H9 (cell line): ENCODE measurements around the gene GRID2IP. TPM values are rescaled to one million over a fixed set of nuclear protein-coding genes. Genes with fewer than 3 reads are reported as not detected.

Experiments
- DNase-seq: peaks from one replicate; pipeline ENCODE4 v3.0.0-alpha.2; 2017
- H2AFZ ChIP-seq: one replicate; pipeline ENCODE4 v1.6.1; 2013; ENCODE audit warnings: mild to moderate bottlenecking, low read length, control low read depth, moderate library complexity
- H2AK5ac ChIP-seq: 2 replicates; pipeline ENCODE4 v1.6.1; 2013; ENCODE audit warnings: low read length, control low read depth, mixed read lengths; ENCODE audit not compliant: insufficient read length
- H2BK120ac ChIP-seq: one replicate; pipeline ENCODE4 v1.6.1; 2013; ENCODE audit warnings: low read depth, mild to moderate bottlenecking, low read length, control low read depth, inconsistent platforms; ENCODE audit not compliant: poor library complexity, severe bottlenecking
- H2BK12ac ChIP-seq: 2 replicates; pipeline ENCODE4 v1.6.1; 2013; ENCODE audit warnings: low read length, control low read depth, mixed read lengths, low read depth; ENCODE audit not compliant: insufficient read length
- H2BK15ac ChIP-seq: 2 replicates; pipeline ENCODE4 v1.6.1; 2013; ENCODE audit warnings: low read depth, low read length, control low read depth
- H2BK20ac ChIP-seq: one replicate; pipeline ENCODE4 v1.6.1; 2013; ENCODE audit warnings: low read depth, mild to moderate bottlenecking, low read length, control low read depth, inconsistent platforms; ENCODE audit not compliant: poor library complexity, severe bottlenecking
- H2BK5ac ChIP-seq: 2 replicates; pipeline ENCODE4 v1.6.1; 2013; ENCODE audit warnings: low read length, control low read depth, mixed read lengths; ENCODE audit not compliant: insufficient read length
- H3K14ac ChIP-seq: 2 replicates; pipeline ENCODE4 v1.6.1; 2013; ENCODE audit warnings: low read length, control low read depth; ENCODE audit not compliant: insufficient read depth
- H3K18ac ChIP-seq: 2 replicates; pipeline ENCODE4 v1.6.1; 2013; ENCODE audit warnings: low read depth, mild to moderate bottlenecking, mixed read lengths, low read length, control low read depth; ENCODE audit not compliant: insufficient read length
- H3K23ac ChIP-seq: 2 replicates; pipeline ENCODE4 v1.6.1; 2013; ENCODE audit warnings: low read length, control low read depth, mixed read lengths, low read depth; ENCODE audit not compliant: insufficient read length
- H3K23me2 ChIP-seq: 2 replicates; pipeline ENCODE4 v1.6.1; 2013; ENCODE audit warnings: low read depth, mild to moderate bottlenecking, mixed read lengths, low read length, control low read depth; ENCODE audit not compliant: insufficient read length, poor library complexity, severe bottlenecking
- H3K27ac ChIP-seq: 2 replicates; pipeline ENCODE4 v1.5.1; 2013; ENCODE audit warnings: low read length, control low read depth, mixed read lengths, low read depth; ENCODE audit not compliant: insufficient read length
- H3K27me3 ChIP-seq: 2 replicates; pipeline ENCODE4 v1.6.1; 2013; ENCODE audit warnings: low read length, control low read depth, inconsistent platforms; ENCODE audit not compliant: insufficient read depth
- H3K4ac ChIP-seq: 2 replicates; pipeline ENCODE4 v1.6.1; 2013; ENCODE audit warnings: low read depth, mild to moderate bottlenecking, control low read depth, inconsistent platforms, low read length, moderate library complexity
- H3K4me1 ChIP-seq: 2 replicates; pipeline ENCODE4 v1.6.1; 2013; ENCODE audit warnings: low read length, control low read depth, inconsistent platforms; ENCODE audit not compliant: insufficient read depth
- H3K4me2 ChIP-seq: 2 replicates; pipeline ENCODE4 v1.6.1; 2013; ENCODE audit warnings: low read length, control low read depth, mixed read lengths; ENCODE audit not compliant: insufficient read length, insufficient read depth
- H3K56ac ChIP-seq: 2 replicates; pipeline ENCODE4 v1.6.1; 2013; ENCODE audit warnings: low read depth, mild to moderate bottlenecking, mixed read lengths, low read length, control low read depth; ENCODE audit not compliant: insufficient read length
- H3K79me1 ChIP-seq: 2 replicates; pipeline ENCODE4 v1.6.1; 2013; ENCODE audit warnings: low read depth, mild to moderate bottlenecking, moderate library complexity, low read length, control low read depth, inconsistent platforms; ENCODE audit not compliant: insufficient read depth, poor library complexity, severe bottlenecking
- H3K79me2 ChIP-seq: 2 replicates; pipeline ENCODE4 v1.6.1; 2013; ENCODE audit warnings: low read length, control low read depth, inconsistent platforms; ENCODE audit not compliant: insufficient read depth
- H3K9ac ChIP-seq: 2 replicates; pipeline ENCODE4 v1.6.1; 2013; ENCODE audit warnings: low read length, control low read depth, mixed read lengths; ENCODE audit not compliant: insufficient read length; ENCODE audit errors: extremely low read depth
- H3K9me3 ChIP-seq: one replicate; pipeline ENCODE4 v1.6.1; 2013; ENCODE audit warnings: low read depth, low read length, inconsistent platforms; ENCODE audit not compliant: control insufficient read depth
- H3T11ph ChIP-seq: one replicate; pipeline ENCODE4 v1.6.1; 2013; ENCODE audit warnings: mild to moderate bottlenecking, low read length, control low read depth, inconsistent platforms
- H4K20me1 ChIP-seq: one replicate; pipeline ENCODE4 v1.6.1; 2013; ENCODE audit not compliant: control insufficient read depth, insufficient read length, insufficient read depth
- H4K5ac ChIP-seq: 2 replicates; pipeline ENCODE4 v1.6.1; 2013; ENCODE audit warnings: low read depth, mild to moderate bottlenecking, mixed read lengths, low read length, control low read depth; ENCODE audit not compliant: insufficient read length
- H4K8ac ChIP-seq: replicated peaks from 2 replicates; pipeline ENCODE4 v1.6.1; 2013; ENCODE audit warnings: low read length, control low read depth, mixed read lengths, low read depth; ENCODE audit not compliant: insufficient read length
- H4K91ac ChIP-seq: 2 replicates; pipeline ENCODE4 v1.6.1; 2013; ENCODE audit warnings: low read depth, mild to moderate bottlenecking, moderate library complexity, mixed read lengths, low read length, control low read depth; ENCODE audit not compliant: insufficient read length
- H3K27ac Mint-ChIP-seq, 3 experiments: 2 replicates in 2 of 3; 3 replicates in 1 of 3; pipeline ENCODE4 v1.8.0; 2020 to 2021; ENCODE audit warnings: mixed read lengths in 3 of 3, mild to moderate bottlenecking in 1 of 3, moderate library complexity in 1 of 3
- H3K27me3 Mint-ChIP-seq: 2 replicates; pipeline ENCODE4 v1.8.0; 2021; ENCODE audit warnings: low read depth, mild to moderate bottlenecking, moderate library complexity, mixed read lengths
- H3K36me3 Mint-ChIP-seq, 3 experiments: 2 replicates in 2 of 3; 3 replicates in 1 of 3; pipeline ENCODE4 v1.8.0; 2020 to 2021; ENCODE audit warnings: low read depth in 3 of 3, mixed read lengths in 3 of 3; ENCODE audit not compliant: insufficient read depth in 1 of 3
- H3K4me1 Mint-ChIP-seq, 2 experiments: 2 replicates each; pipeline ENCODE4 v1.8.0; 2020; ENCODE audit warnings: mixed read lengths in 2 of 2
- H3K4me3 Mint-ChIP-seq, 2 experiments: 2 replicates in 1 of 2; 3 replicates in 1 of 2; pipeline ENCODE4 v1.8.0; 2020 to 2021; ENCODE audit warnings: mild to moderate bottlenecking in 2 of 2, mixed read lengths in 2 of 2, moderate library complexity in 1 of 2
- H3K9me3 Mint-ChIP-seq, 2 experiments: 2 replicates in 1 of 2; 3 replicates in 1 of 2; pipeline ENCODE4 v1.8.0; 2020; ENCODE audit warnings: mild to moderate bottlenecking in 2 of 2, mixed read lengths in 2 of 2, moderate library complexity in 1 of 2
- CTCF ChIP-seq: fragments of 200-600 bp; sonication (generic); conservative IDR thresholded peaks from 3 replicates; pipeline ENCODE4 v1.8.0; 2021; ENCODE audit warnings: antibody characterized with exemption, mild to moderate bottlenecking
- WGBS: extraction: QIAGEN DNeasy Blood & Tissue Kit; methylation state at CpG from one replicate; pipeline ENCODE4 v1.1.7; 2013; ENCODE audit warnings: missing lambda C conversion rate, low lambda C conversion rate, mixed read lengths; ENCODE audit not compliant: insufficient read length; ENCODE audit errors: extremely low coverage; 5-methylcytosine and 5-hydroxymethylcytosine counted together
- total RNA-seq: library from RNA; stranded (reverse); gene quantifications from 2 replicates; pipeline ENCODE4 v1.2.1, GENCODE V29; 2021

The GRID2IP gene
- total RNA-seq, 1 experiment from 2014 or later = 1.7 TPM

GRCh38 chr7:6571160-6571779 is 20.0 kb upstream of the GRID2IP start:
- Histone ChIP-seq H2BK120ac (no peak overlapping the region), H3K9ac (no peak overlapping the region), H3T11ph (no peak overlapping the region), H2BK5ac (no peak overlapping the region), H3K27ac (no peak overlapping the region), H2BK12ac (no peak overlapping the region), H4K8ac (no peak overlapping the region), H2BK20ac (no peak overlapping the region), H4K91ac (no peak overlapping the region), H2AFZ (no peak overlapping the region), H3K14ac (no peak overlapping the region), H3K4me2 (no peak overlapping the region), H3K4ac (no peak overlapping the region), H3K27me3 (no peaks in the 10 kb centered on the region), H3K9me3 (no peaks in the 10 kb centered on the region), H3K18ac (no peak overlapping the region), H3K4me1 (no peaks in the 10 kb centered on the region), H4K5ac (no peak overlapping the region), H4K20me1 (no peaks in the 10 kb centered on the region), H3K79me1 (no peaks in the 10 kb centered on the region), H3K23me2 (no peaks in the 10 kb centered on the region), H2AK5ac (no peak overlapping the region), H2BK15ac (no peak overlapping the region), H3K56ac (no peak overlapping the region), H3K23ac (no peak overlapping the region), H3K79me2 (no peaks in the 10 kb centered on the region)
- no CpG with 5 or more reads among the region's 7 CpGs for WGBS
- no peaks in the 10 kb centered on the region for H3K36me3 Mint-ChIP-seq
- peaks cover 2% of the 10 kb centered on the region for H3K27me3 Mint-ChIP-seq
- H3K27ac Mint-ChIP-seq = no peak overlapping the region
- no peak overlapping the region for H3K4me3 Mint-ChIP-seq
- no peak for DNase-seq
- H3K4me1 Mint-ChIP-seq = no peaks in the 10 kb centered on the region
- no peak for TF ChIP-seq CTCF
- no peaks in the 10 kb centered on the region for H3K9me3 Mint-ChIP-seq
